Esophagus squamous epithelium (tissue), 4 donors: Measurements from ENCODE around the gene CPNE4.

Source experiments
- POLR2A ChIP-seq, 4 donors: fragments of 450-650 bp; IDR thresholded peaks; one replicate each; pipeline ENCODE4 v1.6.1; 2017; ENCODE audit warnings: antibody characterized with exemption in 4 of 4, mild to moderate bottlenecking in 4 of 4, moderate library complexity in 3 of 4
- TF ChIP-seq, protein P1 (sequence below), 6 experiments: fragments of 450-650 bp in 4 of 6; fragments of 200-600 bp in 2 of 6; sonication (generic) in 2 of 6; IDR thresholded peaks; one replicate each; pipeline ENCODE4 v1.5.1; 2016 to 2019; ENCODE audit warnings: antibody characterized with exemption in 6 of 6, mild to moderate bottlenecking in 4 of 6, moderate library complexity in 4 of 6

DNA sequence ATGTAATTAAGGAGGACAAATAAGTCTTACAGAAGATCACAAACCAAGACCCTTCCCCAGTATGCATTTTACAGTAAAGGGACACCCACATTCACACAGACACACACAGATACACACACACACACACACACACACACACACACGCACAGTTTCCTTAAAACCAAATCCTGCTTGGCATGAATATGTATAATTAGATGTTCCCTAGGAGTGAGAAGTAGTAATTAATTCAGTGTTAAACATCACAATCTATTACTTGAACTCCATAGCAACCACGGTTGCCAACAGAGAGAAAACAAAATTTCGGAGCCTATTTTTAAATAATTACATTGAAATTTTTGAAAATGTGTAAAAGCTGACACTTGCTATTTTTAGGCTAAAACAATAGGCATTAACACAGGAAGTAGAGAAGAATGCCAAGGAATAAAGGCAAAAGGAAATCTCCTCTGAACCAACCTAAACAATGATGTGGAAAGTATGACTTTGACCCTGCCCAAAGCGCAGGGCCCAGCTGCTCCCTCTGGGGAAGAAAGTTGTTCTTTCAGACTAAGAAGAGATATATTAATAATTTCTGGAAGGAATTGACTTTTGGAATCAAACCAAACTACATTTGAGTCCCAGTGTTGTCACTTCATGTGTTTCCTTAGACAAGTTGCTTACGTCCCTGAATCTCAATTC, 215.3 kb downstream of the CPNE4 start:
- TF ChIP-seq, protein P1, sequence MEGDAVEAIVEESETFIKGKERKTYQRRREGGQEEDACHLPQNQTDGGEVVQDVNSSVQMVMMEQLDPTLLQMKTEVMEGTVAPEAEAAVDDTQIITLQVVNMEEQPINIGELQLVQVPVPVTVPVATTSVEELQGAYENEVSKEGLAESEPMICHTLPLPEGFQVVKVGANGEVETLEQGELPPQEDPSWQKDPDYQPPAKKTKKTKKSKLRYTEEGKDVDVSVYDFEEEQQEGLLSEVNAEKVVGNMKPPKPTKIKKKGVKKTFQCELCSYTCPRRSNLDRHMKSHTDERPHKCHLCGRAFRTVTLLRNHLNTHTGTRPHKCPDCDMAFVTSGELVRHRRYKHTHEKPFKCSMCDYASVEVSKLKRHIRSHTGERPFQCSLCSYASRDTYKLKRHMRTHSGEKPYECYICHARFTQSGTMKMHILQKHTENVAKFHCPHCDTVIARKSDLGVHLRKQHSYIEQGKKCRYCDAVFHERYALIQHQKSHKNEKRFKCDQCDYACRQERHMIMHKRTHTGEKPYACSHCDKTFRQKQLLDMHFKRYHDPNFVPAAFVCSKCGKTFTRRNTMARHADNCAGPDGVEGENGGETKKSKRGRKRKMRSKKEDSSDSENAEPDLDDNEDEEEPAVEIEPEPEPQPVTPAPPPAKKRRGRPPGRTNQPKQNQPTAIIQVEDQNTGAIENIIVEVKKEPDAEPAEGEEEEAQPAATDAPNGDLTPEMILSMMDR (IDR thresholded peaks at IDR 0.05): no peak
- no peak for TF ChIP-seq POLR2A (IDR thresholded peaks at IDR 0.05)
